ENCODE measurements around the gene ADPRHL1.

DNA sequence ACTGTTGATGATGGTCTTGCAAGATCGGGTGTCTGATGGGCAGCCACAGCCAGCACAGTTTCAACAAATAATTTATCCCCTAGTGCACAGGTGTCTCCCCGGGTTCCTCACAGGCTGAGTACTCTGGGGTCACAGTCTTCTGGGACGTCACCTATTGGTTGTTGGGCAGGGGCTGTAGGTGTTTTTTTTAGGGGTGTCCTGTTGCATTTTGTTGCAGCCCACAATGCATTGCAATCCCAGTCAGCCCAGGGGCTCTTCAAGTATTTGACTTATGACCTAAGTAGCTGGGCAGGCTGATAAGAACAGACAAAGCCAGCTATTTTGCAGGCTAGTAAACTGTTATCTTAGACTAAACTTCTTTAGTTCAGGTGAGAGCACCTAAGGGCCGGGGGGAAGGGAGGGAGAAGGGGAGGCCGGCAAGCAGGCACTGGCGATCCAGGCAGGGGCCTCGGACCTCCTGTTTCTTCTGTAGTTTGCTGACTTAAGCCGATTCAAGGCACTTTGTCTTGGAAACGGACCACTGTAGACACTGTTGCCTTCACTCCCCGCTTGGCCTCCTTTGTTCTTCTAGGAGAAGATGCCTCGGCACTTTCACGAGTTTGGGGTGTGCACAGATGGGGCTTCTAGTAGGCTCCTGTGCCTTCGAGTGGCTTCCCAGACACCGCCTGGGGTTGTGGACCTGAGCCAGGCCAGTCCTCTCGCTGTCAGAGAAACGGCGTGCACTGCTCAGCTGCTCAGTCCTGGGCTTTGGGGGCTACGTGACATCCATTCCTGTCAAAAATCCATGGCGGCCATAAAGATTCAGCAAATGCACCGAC, 55.5 kb downstream of the ADPRHL1 start:
- TF ChIP-seq, protein P1, sequence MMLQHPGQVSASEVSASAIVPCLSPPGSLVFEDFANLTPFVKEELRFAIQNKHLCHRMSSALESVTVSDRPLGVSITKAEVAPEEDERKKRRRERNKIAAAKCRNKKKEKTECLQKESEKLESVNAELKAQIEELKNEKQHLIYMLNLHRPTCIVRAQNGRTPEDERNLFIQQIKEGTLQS (CRISPR knock-in tag; conservative IDR thresholded peaks at IDR 0.05): no peak
- TF ChIP-seq, protein P2, sequence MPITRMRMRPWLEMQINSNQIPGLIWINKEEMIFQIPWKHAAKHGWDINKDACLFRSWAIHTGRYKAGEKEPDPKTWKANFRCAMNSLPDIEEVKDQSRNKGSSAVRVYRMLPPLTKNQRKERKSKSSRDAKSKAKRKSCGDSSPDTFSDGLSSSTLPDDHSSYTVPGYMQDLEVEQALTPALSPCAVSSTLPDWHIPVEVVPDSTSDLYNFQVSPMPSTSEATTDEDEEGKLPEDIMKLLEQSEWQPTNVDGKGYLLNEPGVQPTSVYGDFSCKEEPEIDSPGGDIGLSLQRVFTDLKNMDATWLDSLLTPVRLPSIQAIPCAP (CRISPR knock-in tag; IDR thresholded peaks at IDR 0.05): no peak
- no peak for TF ChIP-seq ZNF317 (CRISPR knock-in tag; IDR thresholded peaks at IDR 0.05; ENCODE audit: borderline replicate concordance, low read depth)
- TF ChIP-seq, protein P3, sequence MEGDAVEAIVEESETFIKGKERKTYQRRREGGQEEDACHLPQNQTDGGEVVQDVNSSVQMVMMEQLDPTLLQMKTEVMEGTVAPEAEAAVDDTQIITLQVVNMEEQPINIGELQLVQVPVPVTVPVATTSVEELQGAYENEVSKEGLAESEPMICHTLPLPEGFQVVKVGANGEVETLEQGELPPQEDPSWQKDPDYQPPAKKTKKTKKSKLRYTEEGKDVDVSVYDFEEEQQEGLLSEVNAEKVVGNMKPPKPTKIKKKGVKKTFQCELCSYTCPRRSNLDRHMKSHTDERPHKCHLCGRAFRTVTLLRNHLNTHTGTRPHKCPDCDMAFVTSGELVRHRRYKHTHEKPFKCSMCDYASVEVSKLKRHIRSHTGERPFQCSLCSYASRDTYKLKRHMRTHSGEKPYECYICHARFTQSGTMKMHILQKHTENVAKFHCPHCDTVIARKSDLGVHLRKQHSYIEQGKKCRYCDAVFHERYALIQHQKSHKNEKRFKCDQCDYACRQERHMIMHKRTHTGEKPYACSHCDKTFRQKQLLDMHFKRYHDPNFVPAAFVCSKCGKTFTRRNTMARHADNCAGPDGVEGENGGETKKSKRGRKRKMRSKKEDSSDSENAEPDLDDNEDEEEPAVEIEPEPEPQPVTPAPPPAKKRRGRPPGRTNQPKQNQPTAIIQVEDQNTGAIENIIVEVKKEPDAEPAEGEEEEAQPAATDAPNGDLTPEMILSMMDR (IDR thresholded peaks at IDR 0.05): no peak
- TF ChIP-seq, protein P4, sequence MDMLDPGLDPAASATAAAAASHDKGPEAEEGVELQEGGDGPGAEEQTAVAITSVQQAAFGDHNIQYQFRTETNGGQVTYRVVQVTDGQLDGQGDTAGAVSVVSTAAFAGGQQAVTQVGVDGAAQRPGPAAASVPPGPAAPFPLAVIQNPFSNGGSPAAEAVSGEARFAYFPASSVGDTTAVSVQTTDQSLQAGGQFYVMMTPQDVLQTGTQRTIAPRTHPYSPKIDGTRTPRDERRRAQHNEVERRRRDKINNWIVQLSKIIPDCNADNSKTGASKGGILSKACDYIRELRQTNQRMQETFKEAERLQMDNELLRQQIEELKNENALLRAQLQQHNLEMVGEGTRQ (CRISPR knock-in tag; IDR thresholded peaks at IDR 0.05): no peak
- TF ChIP-seq, protein P5, sequence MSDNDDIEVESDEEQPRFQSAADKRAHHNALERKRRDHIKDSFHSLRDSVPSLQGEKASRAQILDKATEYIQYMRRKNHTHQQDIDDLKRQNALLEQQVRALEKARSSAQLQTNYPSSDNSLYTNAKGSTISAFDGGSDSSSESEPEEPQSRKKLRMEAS (CRISPR knock-in tag; IDR thresholded peaks at IDR 0.05): no peak
- TF ChIP-seq, protein P6, sequence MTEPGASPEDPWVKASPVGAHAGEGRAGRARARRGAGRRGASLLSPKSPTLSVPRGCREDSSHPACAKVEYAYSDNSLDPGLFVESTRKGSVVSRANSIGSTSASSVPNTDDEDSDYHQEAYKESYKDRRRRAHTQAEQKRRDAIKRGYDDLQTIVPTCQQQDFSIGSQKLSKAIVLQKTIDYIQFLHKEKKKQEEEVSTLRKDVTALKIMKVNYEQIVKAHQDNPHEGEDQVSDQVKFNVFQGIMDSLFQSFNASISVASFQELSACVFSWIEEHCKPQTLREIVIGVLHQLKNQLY (CRISPR knock-in tag; IDR thresholded peaks at IDR 0.05): no peak
- no peak for TF ChIP-seq JAZF1 (CRISPR knock-in tag; IDR thresholded peaks at IDR 0.05)
- no peak for TF ChIP-seq TCF7 (CRISPR knock-in tag; IDR thresholded peaks at IDR 0.05; ENCODE audit: low read depth)
- no peak for TF ChIP-seq TEAD4 (CRISPR knock-in tag; IDR thresholded peaks at IDR 0.05)
